HepG2 (cell line): ENCODE results near the gene GNB3. TPM values are rescaled to one million over a fixed set of nuclear protein-coding genes. Genes with fewer than 3 reads are reported as not detected.

Source experiments
- AGO1 ChIP-seq: fragments of 200-400 bp; formaldehyde crosslinking; IDR thresholded peaks from 2 replicates; pipeline ENCODE4 v1.6.1; 2017; ENCODE audit warnings: mild to moderate bottlenecking, low read depth, low read length, moderate library complexity; ENCODE audit not compliant: poor library complexity, severe bottlenecking
- ATF5 ChIP-seq: sonication (generic); formaldehyde crosslinking; IDR thresholded peaks from 2 replicates; pipeline ENCODE4 v1.4.0; 2020; ENCODE audit warnings: mild to moderate bottlenecking, low read depth, missing genetic modification reagents
- HNF4G ChIP-seq, 2 experiments: sonication (generic) in 1 of 2; formaldehyde crosslinking in 1 of 2; IDR thresholded peaks; 2 replicates each; pipeline versions ENCODE4 v1.4.0 to v1.6.1; 2011 to 2020; ENCODE audit warnings: borderline replicate concordance in 2 of 2, low read depth in 2 of 2, mild to moderate bottlenecking in 2 of 2, low read length in 1 of 2, missing genetic modification reagents in 1 of 2, moderate library complexity in 1 of 2
- SAFB2 ChIP-seq: sonication (generic); formaldehyde crosslinking; IDR thresholded peaks from 2 replicates; pipeline ENCODE4 v1.5.1; 2020; ENCODE audit warnings: missing genetic modification reagents, low read depth, mild to moderate bottlenecking, borderline replicate concordance
- ZBTB40 ChIP-seq, 2 experiments: fragments of 450-650 bp in 1 of 2; sonication (generic) in 1 of 2; formaldehyde crosslinking in 1 of 2; IDR thresholded peaks; 2 replicates each; pipeline versions ENCODE4 v1.6.1 to v1.8.0; 2016 to 2022; ENCODE audit warnings: antibody characterized with exemption in 1 of 2, mild to moderate bottlenecking in 1 of 2, missing genetic modification reagents in 1 of 2
- ZBTB44 ChIP-seq: sonication (generic); formaldehyde crosslinking; IDR thresholded peaks from 2 replicates; pipeline ENCODE4 v1.4.0; 2020; ENCODE audit warnings: missing genetic modification reagents
- ZKSCAN1 ChIP-seq: fragments of 150-350 bp; IDR thresholded peaks from 2 replicates; pipeline ENCODE4 v1.6.1; 2014; ENCODE audit warnings: low read length
- ZNF121 ChIP-seq: sonication (generic); formaldehyde crosslinking; IDR thresholded peaks from 2 replicates; pipeline ENCODE4 v1.5.0; 2020; ENCODE audit warnings: mild to moderate bottlenecking, missing genetic modification reagents
- polyA plus RNA-seq, 8 experiments: library from polyadenylated mRNA; depleted of rRNA in 3 of 8; stranded (reverse) in 7 of 8; unstranded in 1 of 8; fragments of >200 nt; fragmentation: Illumina TruSeq in 4 of 8; extraction: Trizol in 4 of 8; gene quantifications; 2 replicates each; pipeline versions ENCODE4 v1.2.1 to v1.2.3, GENCODE V29; 2011 to 2016; ENCODE audit warnings: low read depth in 4 of 8, missing spikeins in 1 of 8, mixed read lengths in 1 of 8; ENCODE audit not compliant: insufficient read depth in 1 of 8
- total RNA-seq, 5 experiments: library from RNA; depleted of rRNA; stranded (reverse); fragments of >200 nt; fragmentation: Illumina TruSeq; extraction: Trizol; gene quantifications; 2 replicates each; pipeline ENCODE4 v1.2.3, GENCODE V29; 2016; ENCODE audit warnings: low read depth in 1 of 5
- TF ChIP-seq, protein P1 (sequence below), 2 experiments: IDR thresholded peaks; 2 replicates each; pipeline ENCODE4 v1.6.1; 2011 to 2012; ENCODE audit warnings: low read length in 2 of 2, borderline replicate concordance in 1 of 2, low read depth in 1 of 2, mild to moderate bottlenecking in 1 of 2, moderate library complexity in 1 of 2

GNB3 gene
- total and polyA plus RNA-seq, 2 of the 13 experiments (the other 11 are each of a cell fraction or from before 2014, with no cell fraction given) = 1.3 to 3.6 TPM

DNA sequence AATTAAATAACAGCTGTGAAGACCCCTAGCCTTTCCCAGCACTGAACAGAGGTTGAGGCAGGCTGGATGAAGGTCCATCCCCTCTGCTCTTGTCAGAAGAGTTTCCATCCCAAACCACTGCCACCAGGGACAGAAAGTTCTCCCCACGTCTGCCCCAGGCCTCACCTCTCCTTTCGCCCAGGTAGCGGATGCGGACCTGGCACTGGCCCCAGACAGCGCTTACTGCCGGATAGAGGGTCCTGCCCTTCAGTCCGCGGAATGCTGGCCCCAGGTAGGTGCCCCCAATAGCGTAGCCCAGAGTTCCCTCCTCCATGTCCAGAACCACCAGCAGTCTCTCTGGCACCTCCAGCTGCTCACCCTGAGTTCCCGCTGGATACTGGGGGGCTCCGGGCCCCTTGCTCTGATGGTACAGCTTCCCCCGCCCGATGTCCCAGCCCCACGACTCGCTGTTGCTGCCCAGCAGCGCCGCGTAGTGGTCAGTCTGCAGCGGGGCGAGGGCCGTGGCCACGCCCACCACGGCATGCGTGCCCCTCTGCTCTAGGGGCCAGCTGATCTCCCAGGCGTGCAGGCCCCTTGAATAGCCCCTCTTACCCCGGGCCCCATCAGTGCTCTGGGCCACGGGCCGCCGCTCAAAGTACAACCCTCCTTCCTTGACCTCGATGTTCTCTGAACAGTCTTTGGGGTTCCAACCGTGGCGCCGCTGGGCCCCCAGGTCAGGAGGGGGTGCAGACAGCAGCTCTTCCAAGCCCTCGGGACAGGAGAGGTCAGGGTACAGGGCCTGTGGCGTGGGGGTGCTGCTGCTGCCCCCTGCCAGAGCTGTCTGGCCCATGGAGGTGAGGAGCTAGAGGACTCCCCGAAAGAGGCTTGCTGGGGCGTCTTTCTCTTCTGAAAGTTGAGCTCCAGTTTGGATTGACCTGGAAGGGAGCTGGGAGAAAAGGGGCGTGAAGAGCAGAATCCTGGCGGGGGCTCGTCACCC is 31.6 kb downstream of the GNB3 start (continued):
- TF ChIP-seq, protein P1, sequence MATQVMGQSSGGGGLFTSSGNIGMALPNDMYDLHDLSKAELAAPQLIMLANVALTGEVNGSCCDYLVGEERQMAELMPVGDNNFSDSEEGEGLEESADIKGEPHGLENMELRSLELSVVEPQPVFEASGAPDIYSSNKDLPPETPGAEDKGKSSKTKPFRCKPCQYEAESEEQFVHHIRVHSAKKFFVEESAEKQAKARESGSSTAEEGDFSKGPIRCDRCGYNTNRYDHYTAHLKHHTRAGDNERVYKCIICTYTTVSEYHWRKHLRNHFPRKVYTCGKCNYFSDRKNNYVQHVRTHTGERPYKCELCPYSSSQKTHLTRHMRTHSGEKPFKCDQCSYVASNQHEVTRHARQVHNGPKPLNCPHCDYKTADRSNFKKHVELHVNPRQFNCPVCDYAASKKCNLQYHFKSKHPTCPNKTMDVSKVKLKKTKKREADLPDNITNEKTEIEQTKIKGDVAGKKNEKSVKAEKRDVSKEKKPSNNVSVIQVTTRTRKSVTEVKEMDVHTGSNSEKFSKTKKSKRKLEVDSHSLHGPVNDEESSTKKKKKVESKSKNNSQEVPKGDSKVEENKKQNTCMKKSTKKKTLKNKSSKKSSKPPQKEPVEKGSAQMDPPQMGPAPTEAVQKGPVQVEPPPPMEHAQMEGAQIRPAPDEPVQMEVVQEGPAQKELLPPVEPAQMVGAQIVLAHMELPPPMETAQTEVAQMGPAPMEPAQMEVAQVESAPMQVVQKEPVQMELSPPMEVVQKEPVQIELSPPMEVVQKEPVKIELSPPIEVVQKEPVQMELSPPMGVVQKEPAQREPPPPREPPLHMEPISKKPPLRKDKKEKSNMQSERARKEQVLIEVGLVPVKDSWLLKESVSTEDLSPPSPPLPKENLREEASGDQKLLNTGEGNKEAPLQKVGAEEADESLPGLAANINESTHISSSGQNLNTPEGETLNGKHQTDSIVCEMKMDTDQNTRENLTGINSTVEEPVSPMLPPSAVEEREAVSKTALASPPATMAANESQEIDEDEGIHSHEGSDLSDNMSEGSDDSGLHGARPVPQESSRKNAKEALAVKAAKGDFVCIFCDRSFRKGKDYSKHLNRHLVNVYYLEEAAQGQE (IDR thresholded peaks at IDR 0.05; ENCODE audit: borderline replicate concordance in 1 of 2, low read depth in 1 of 2, low read length in 2 of 2) = no peak
- TF ChIP-seq HNF4G (IDR thresholded peaks at IDR 0.05; ENCODE audit: borderline replicate concordance, low read depth, low read length) (no peak; the same call in 1 of the 2 replicates), HNF4G (CRISPR knock-in tag; IDR thresholded peaks at IDR 0.05; ENCODE audit: borderline replicate concordance, low read depth) (no peak), ZNF121 (CRISPR knock-in tag) (no peak; the same call in 1 of the 2 replicates), ZKSCAN1 (no peak), SAFB2 (CRISPR knock-in tag) (0 out of 2 replicates have a peak, but pooled peaks have one; percentile 11), ZBTB40 (IDR thresholded peaks at IDR 0.05) (no peak), ZBTB40 (CRISPR knock-in tag; IDR thresholded peaks at IDR 0.05) (peak; percentile 45; the same call in 1 of the 2 replicates), ZBTB44 (no peak), ATF5 (CRISPR knock-in tag) (0 out of 2 replicates have a peak, but pooled peaks have one; percentile 71), AGO1 (peak; percentile 96)
